Body of pancreas (tissue), 4 donors: ENCODE measurements around the gene GRAMD4. TPM values are rescaled to one million over a fixed set of nuclear protein-coding genes. Genes with fewer than 3 reads are reported as not detected.

Experiments used
- ATAC-seq: fragments of 150-250 bp; one replicate; pipeline ENCODE4 v1.9.1; 2016
- DNase-seq, 4 donors: peaks; one replicate each; pipeline ENCODE4 v3.0.0-alpha.2; 2019
- H3K27ac ChIP-seq, 4 donors: fragments of 200-600 bp; sonication (generic); 1 replicate in 3 of 4; 2 replicates in 1 of 4; pipeline versions ENCODE4 v1.5.1 to v1.6.1; 2016 to 2019; ENCODE audit warnings: mild to moderate bottlenecking in 1 of 4, mixed read lengths in 1 of 4, moderate library complexity in 1 of 4
- H3K27me3 ChIP-seq, 2 donors: fragments of 200-600 bp; sonication (generic); one replicate each; pipeline ENCODE4 v1.6.0; 2016; ENCODE audit warnings: mild to moderate bottlenecking in 1 of 2
- H3K36me3 ChIP-seq, 2 donors: fragments of 200-600 bp; sonication (generic); replicated peaks in 1 of 2; 2 replicates each; pipeline ENCODE4 v1.5.1; 2016; ENCODE audit warnings: low read depth in 2 of 2; ENCODE audit not compliant: insufficient read depth in 1 of 2
- H3K4me1 ChIP-seq: fragments of 200-600 bp; sonication (generic); one replicate; pipeline ENCODE4 v1.6.0; 2016
- H3K4me3 ChIP-seq, 2 donors: fragments of 200-600 bp; sonication (generic); 1 replicate in 1 of 2; 2 replicates in 1 of 2; pipeline ENCODE4 v1.5.1; 2016 to 2019
- H3K9me3 ChIP-seq, 3 donors: fragments of 200-600 bp; sonication (generic); 1 replicate in 2 of 3; 2 replicates in 1 of 3; pipeline ENCODE4 v1.5.1; 2016
- POLR2A ChIP-seq, 3 donors: fragments of 450-650 bp; IDR thresholded peaks; one replicate each; pipeline ENCODE4 v1.6.1; 2016; ENCODE audit warnings: antibody characterized with exemption in 3 of 3, mild to moderate bottlenecking in 2 of 3
- WGBS, 2 donors: methylation state at CpG; one replicate each; pipeline ENCODE4 v1.1.5; 2017; 5-methylcytosine and 5-hydroxymethylcytosine counted together
- intact Hi-C: fragments of 100-400 bp; cut with DNase I; formaldehyde crosslinking; loops from one replicate; pipeline ENCODE4 v1.15.1; 2023
- total RNA-seq, 2 donors: library from RNA; depleted of rRNA; stranded (reverse); fragments of >200 nt; gene quantifications; one replicate each; pipeline ENCODE4 v1.1.0, GENCODE V29; 2016
- TF ChIP-seq, protein P1 (sequence below), 7 experiments: fragments of 450-650 bp in 4 of 7; fragments of 200-600 bp in 3 of 7; sonication (generic) in 3 of 7; IDR thresholded peaks; one replicate each; pipeline ENCODE4 v1.5.1; 2016 to 2019; ENCODE audit warnings: antibody characterized with exemption in 7 of 7

GRAMD4 gene
- total RNA-seq, 2 donors from 2014 or later, result 29.3 to 62.3 TPM

GRCh38 chr22:46584081-46584921, 35.9 kb upstream of the GRAMD4 start:
- Histone ChIP-seq H3K36me3 (no peaks in the 10 kb centered on the region), H3K4me3 (no peak overlapping the region), H3K9me3 (no peaks in the 10 kb centered on the region), H3K27ac (peak overlapping the region in 3 of 4 donors; percentile 1 to 25 (median 2)), H3K4me1 (peaks cover 51% of the 10 kb centered on the region), H3K27me3 (no peaks in the 10 kb centered on the region)
- WGBS, 2 donors, result 66 to 72% methylated on average over 37 to 41 of the region's 43 CpGs
- peak; percentile 31 for ATAC-seq
- intact Hi-C loops, result no loop called here
- DNase-seq, result peak in 1 of 4 donors; percentile 50
- TF ChIP-seq, protein P1, sequence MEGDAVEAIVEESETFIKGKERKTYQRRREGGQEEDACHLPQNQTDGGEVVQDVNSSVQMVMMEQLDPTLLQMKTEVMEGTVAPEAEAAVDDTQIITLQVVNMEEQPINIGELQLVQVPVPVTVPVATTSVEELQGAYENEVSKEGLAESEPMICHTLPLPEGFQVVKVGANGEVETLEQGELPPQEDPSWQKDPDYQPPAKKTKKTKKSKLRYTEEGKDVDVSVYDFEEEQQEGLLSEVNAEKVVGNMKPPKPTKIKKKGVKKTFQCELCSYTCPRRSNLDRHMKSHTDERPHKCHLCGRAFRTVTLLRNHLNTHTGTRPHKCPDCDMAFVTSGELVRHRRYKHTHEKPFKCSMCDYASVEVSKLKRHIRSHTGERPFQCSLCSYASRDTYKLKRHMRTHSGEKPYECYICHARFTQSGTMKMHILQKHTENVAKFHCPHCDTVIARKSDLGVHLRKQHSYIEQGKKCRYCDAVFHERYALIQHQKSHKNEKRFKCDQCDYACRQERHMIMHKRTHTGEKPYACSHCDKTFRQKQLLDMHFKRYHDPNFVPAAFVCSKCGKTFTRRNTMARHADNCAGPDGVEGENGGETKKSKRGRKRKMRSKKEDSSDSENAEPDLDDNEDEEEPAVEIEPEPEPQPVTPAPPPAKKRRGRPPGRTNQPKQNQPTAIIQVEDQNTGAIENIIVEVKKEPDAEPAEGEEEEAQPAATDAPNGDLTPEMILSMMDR (IDR thresholded peaks at IDR 0.05), result no peak
- no peak for TF ChIP-seq POLR2A (IDR thresholded peaks at IDR 0.05)

DNA sequence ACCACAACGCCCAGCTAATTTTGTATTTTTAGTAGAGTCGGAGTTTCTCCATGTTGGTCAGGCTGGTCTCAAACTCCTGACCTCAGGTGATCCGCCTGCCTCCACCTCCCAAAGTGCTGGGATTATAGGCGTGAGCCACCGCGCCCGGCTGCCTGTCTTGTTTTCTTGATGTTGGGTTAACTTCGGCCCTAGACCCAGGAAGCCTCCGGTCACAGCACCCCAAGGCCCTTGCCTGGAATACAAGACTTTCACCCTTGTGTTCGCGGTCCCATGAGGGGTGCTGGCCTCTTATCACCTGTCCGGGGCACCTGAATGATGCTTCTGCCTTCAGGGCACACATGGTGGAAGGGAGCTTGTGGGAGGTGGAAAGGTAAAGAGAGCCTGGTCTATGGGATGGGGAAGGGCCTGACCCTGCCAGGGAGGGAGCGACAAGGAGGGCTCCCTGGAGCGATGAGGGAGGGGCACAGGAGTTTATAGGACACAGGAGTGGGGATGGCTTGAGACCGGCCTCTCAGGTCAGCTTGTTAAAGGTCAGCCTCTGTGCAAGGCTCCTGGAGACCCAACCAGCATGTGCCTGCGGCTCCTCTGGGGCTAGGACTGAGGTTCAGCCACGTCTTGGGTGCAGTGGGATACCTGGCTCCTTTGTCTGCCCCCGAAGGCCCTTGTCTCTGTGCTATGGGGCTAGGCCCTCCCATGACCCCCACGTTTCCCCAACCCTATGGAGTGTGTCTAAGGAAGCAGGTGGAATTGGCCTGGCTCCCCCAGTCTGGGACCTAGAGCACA, 34.7 kb upstream of the GRAMD4 start:
- no peak overlapping the region for H3K4me3 ChIP-seq
- ATAC-seq (no peak), DNase-seq (no peak)
- no peak overlapping the region for H3K27ac ChIP-seq
- intact Hi-C loops, result no loop called here
- no peaks in the 10 kb centered on the region for H3K27me3 ChIP-seq
- no peaks in the 10 kb centered on the region for H3K36me3 ChIP-seq
- WGBS, 2 donors, result 87 to 97% methylated on average over 15 to 16 of the region's 19 CpGs
- peaks cover 39% of the 10 kb centered on the region for H3K4me1 ChIP-seq
- no peaks in the 10 kb centered on the region for H3K9me3 ChIP-seq
- TF ChIP-seq, protein P1 (IDR thresholded peaks at IDR 0.05), result no peak
- no peak for TF ChIP-seq POLR2A (IDR thresholded peaks at IDR 0.05)

DNA sequence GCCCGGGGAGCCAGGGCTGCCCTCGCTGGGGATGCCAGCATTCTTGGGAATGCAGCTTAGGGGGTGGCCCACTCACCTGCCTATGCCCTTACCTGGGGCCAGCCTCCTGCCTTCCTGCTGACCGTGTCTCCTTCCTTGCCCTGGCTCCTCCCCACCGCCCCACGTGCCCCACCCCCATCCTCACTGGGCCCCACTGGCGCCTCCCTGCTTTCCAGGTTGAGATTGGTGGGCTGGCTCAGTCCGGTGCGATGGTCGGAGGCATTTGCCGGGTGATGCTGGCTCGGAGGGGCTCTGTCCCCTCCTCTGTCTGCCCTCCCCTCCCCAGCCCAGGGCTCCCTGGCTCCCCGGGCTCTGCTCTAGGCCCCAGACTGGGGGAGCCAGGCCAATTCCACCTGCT, 34.1 kb upstream of the GRAMD4 start:
- no peaks in the 10 kb centered on the region for H3K27me3 ChIP-seq
- H3K27ac ChIP-seq, result no peak overlapping the region
- no peak for DNase-seq
- TF ChIP-seq, protein P1 (IDR thresholded peaks at IDR 0.05), result no peak
- TF ChIP-seq POLR2A (IDR thresholded peaks at IDR 0.05), result no peak
- intact Hi-C loops, result no loop called here
- no peaks in the 10 kb centered on the region for H3K9me3 ChIP-seq
- no peaks in the 10 kb centered on the region for H3K36me3 ChIP-seq
- H3K4me3 ChIP-seq, result no peak overlapping the region
- H3K4me1 ChIP-seq, result peaks cover 35% of the 10 kb centered on the region
- ATAC-seq, result no peak
- 92 to 95% methylated on average over 9 to 10 of the region's 12 CpGs for WGBS, 2 donors

DNA sequence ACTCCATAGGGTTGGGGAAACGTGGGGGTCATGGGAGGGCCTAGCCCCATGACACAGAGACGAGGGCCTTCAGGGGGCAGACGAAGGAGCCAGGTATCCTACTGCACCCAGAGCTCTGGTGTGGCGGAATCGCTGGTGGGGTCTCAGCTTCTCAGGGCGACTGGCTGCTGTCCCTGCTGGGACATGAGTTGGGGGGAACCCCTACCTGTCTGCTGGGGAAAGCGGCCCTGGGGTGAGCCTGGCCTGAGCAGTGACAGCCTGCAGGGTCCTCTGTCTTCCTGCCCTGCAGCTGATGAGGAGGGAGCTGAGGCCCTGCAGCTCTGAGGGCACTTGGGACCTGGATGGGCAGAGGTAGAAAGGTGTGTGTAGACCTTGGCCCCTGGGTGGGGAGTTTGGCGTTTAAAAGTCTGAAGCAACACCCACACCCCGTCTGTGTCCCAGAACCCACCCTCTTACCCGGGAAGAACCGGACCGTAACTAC, 33.6 kb upstream of the GRAMD4 start:
- intact Hi-C loops, result no loop called here
- WGBS, 2 donors, result 84 to 93% methylated on average over 6 to 12 of the region's 12 CpGs

More for the DNA sequence above, 33.6 kb upstream of the GRAMD4 start:
- Histone ChIP-seq H3K36me3 (no peaks in the 10 kb centered on the region), H3K9me3 (no peaks in the 10 kb centered on the region), H3K27me3 (no peaks in the 10 kb centered on the region), H3K4me1 (peaks cover 30% of the 10 kb centered on the region), H3K4me3 (no peak overlapping the region), H3K27ac (no peak overlapping the region)
- DNase-seq (no peak), ATAC-seq (no peak)
- TF ChIP-seq, protein P1 (IDR thresholded peaks at IDR 0.05), result no peak
- TF ChIP-seq POLR2A (IDR thresholded peaks at IDR 0.05), result no peak
